Measurements from ENCODE around the gene NUP37. TPM values are rescaled to one million over a fixed set of nuclear protein-coding genes. Genes with fewer than 3 reads are reported as not detected.

The NUP37 gene
- total RNA-seq, 3 donors from 2014 or later (not counting 1 experiment from before 2014, with no cell fraction given) = 10.6 to 14.7 (median 10.7) TPM

DNA sequence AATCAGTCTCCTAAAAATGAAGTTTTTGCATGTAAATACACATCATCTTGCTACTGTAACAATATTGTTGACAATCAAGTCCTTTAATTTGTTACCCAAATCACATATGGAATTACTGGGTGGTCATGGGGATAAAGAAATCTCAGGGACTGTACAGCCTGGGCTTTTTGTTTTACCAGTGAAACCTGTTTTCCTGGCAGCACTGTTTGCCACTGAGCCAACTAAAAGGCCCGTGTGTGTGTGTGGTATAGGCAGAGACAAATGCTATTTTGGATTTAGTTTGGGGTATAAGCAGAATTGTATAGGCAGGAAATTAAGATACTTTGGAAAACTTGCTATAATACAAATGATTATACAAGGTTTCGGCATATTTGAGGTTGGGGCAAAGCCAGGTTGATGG, 5.7 kb downstream of the NUP37 start:
- no peak overlapping the region for H3K4me3 Mint-ChIP-seq
- no peak for ATAC-seq
- no peaks in the 10 kb centered on the region for H3K9me3 ChIP-seq (ENCODE audit: control insufficient read depth, insufficient read depth, low read length)
- H3K4me1 ChIP-seq (ENCODE audit: control insufficient read depth, insufficient read depth, low read length) = no peaks in the 10 kb centered on the region
- 90% methylated on average over 1 of the region's 2 CpGs for WGBS (ENCODE audit: insufficient coverage)
- H3K27me3 Mint-ChIP-seq (ENCODE audit: low read depth in 2 of 2) = no peaks in the 10 kb centered on the region
- peaks cover under 1 to 5% of the 10 kb centered on the region in 2 donors for H3K4me1 Mint-ChIP-seq
- DNase-seq = no peak
- intact Hi-C loops (cut with micrococcal nuclease) = no loop called here
- H3K27ac ChIP-seq (ENCODE audit: low read length) = no peak overlapping the region
- no peaks in the 10 kb centered on the region for H3K9me3 Mint-ChIP-seq
- no peak overlapping the region for H3K27ac Mint-ChIP-seq
- H3K4me3 ChIP-seq (ENCODE audit: low read length) = no peak overlapping the region
- H3K36me3 ChIP-seq (ENCODE audit: control insufficient read depth, insufficient read depth, low read length) = peaks cover 39% of the 10 kb centered on the region
- peaks cover 11% of the 10 kb centered on the region for H3K36me3 Mint-ChIP-seq
- H3K27me3 ChIP-seq (ENCODE audit: control insufficient read depth, insufficient read depth, low read length) = no peaks in the 10 kb centered on the region
- TF ChIP-seq, protein P1, sequence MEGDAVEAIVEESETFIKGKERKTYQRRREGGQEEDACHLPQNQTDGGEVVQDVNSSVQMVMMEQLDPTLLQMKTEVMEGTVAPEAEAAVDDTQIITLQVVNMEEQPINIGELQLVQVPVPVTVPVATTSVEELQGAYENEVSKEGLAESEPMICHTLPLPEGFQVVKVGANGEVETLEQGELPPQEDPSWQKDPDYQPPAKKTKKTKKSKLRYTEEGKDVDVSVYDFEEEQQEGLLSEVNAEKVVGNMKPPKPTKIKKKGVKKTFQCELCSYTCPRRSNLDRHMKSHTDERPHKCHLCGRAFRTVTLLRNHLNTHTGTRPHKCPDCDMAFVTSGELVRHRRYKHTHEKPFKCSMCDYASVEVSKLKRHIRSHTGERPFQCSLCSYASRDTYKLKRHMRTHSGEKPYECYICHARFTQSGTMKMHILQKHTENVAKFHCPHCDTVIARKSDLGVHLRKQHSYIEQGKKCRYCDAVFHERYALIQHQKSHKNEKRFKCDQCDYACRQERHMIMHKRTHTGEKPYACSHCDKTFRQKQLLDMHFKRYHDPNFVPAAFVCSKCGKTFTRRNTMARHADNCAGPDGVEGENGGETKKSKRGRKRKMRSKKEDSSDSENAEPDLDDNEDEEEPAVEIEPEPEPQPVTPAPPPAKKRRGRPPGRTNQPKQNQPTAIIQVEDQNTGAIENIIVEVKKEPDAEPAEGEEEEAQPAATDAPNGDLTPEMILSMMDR (IDR thresholded peaks at IDR 0.05) = no peak

DNA sequence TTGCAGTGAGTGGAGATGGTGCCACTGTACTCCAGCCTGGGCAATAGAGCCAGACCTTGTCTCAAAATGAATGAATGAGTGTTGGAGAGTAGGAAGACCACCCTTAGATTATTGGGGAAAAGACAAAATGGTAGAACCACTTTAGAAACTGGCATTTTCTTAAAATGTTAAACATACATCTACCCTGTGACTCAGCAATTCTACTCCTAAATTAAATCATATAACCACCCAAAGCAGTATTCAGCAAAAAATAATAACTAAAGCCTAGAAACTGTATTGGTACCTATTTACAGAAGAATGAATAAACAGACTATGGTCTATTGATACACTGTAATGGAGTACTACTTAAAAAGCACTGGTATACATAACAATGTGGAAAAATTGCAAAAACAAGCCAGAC, 9.1 kb downstream of the NUP37 start:
- Mint-ChIP-seq H3K27me3 (ENCODE audit: low read depth in 2 of 2) (no peaks in the 10 kb centered on the region), H3K4me1 (peaks cover 0 to 15% of the 10 kb centered on the region in 2 donors), H3K36me3 (peaks cover 26% of the 10 kb centered on the region), H3K27ac (no peak overlapping the region), H3K9me3 (peaks cover 0 to 3% of the 10 kb centered on the region in 2 donors), H3K4me3 (no peak overlapping the region)
- H3K9me3 ChIP-seq (ENCODE audit: control insufficient read depth, insufficient read depth, low read length) = no peaks in the 10 kb centered on the region
- no peaks in the 10 kb centered on the region for H3K27me3 ChIP-seq (ENCODE audit: control insufficient read depth, insufficient read depth, low read length)
- H3K4me3 ChIP-seq (ENCODE audit: low read length) = no peak overlapping the region
- H3K4me1 ChIP-seq (ENCODE audit: control insufficient read depth, insufficient read depth, low read length) = no peaks in the 10 kb centered on the region
- no peak overlapping the region for H3K27ac ChIP-seq (ENCODE audit: low read length)
- H3K36me3 ChIP-seq (ENCODE audit: control insufficient read depth, insufficient read depth, low read length) = peaks cover 48% of the 10 kb centered on the region
- ATAC-seq (no peak), DNase-seq (no peak)
- TF ChIP-seq, protein P1 (IDR thresholded peaks at IDR 0.05) = no peak
- intact Hi-C loops (cut with micrococcal nuclease) = no loop called here

DNA sequence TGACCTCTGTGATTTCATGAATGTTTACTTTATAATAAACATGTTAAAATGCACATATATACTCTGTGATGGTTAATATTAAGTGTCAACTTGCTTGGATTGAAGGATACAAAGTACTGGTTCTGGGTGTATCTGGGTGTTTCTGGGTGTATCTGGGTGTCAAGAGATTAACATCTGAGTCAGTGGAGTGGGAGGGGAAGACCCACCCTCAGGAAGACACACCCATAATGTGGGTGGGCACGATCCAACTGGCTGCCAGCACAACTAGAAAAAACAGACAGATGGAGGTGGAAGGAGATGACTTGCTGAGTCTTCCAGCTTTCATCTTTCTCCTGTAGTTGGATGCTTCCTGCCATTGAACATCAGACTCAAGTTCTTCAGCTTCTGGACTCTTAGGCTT, 11.9 kb downstream of the NUP37 start:
- H3K4me1 Mint-ChIP-seq = peaks cover 0 to 15% of the 10 kb centered on the region in 2 donors
- DNase-seq (no peak), ATAC-seq (no peak)
- no peak overlapping the region for H3K27ac ChIP-seq (ENCODE audit: low read length)
- no peaks in the 10 kb centered on the region for H3K4me1 ChIP-seq (ENCODE audit: control insufficient read depth, insufficient read depth, low read length)
- peaks cover 0 to 3% of the 10 kb centered on the region in 2 donors for H3K9me3 Mint-ChIP-seq
- WGBS (ENCODE audit: insufficient coverage) = 100% methylated on average over 1 of the region's 1 CpG
- no peak overlapping the region for H3K27ac Mint-ChIP-seq
- H3K9me3 ChIP-seq (ENCODE audit: control insufficient read depth, insufficient read depth, low read length) = no peaks in the 10 kb centered on the region
- H3K4me3 ChIP-seq (ENCODE audit: low read length) = no peak overlapping the region
- intact Hi-C loops (cut with micrococcal nuclease) = no loop called here
- no peaks in the 10 kb centered on the region for H3K27me3 ChIP-seq (ENCODE audit: control insufficient read depth, insufficient read depth, low read length)
- H3K36me3 ChIP-seq (ENCODE audit: control insufficient read depth, insufficient read depth, low read length) = peaks cover 51% of the 10 kb centered on the region
- peaks cover 41% of the 10 kb centered on the region for H3K36me3 Mint-ChIP-seq
- H3K4me3 Mint-ChIP-seq = no peak overlapping the region
- TF ChIP-seq, protein P1 (IDR thresholded peaks at IDR 0.05) = no peak
- H3K27me3 Mint-ChIP-seq (ENCODE audit: low read depth in 2 of 2) = no peaks in the 10 kb centered on the region

DNA sequence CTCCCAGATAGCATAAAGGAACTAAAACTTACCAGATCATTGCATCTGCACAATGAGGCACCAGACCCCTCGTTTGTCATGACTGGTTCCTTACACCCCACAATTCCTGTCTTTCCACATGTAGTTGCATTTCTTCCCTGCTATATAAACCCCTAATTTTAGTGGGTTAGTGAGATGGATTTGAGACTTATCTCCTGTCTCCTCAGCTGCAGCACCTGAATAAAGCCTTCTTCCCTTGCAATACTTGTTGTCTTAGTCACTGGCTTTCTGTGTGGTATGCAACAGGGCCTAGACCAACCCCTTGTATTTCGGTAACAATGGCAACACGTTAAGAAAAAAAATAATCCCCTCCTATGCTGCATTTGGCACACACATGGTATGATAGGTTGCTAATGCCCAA, 13.0 kb downstream of the NUP37 start:
- H3K27me3 Mint-ChIP-seq (ENCODE audit: low read depth in 2 of 2) = no peaks in the 10 kb centered on the region

More for the DNA sequence above, 13.0 kb downstream of the NUP37 start:
- intact Hi-C loops (cut with micrococcal nuclease) = no loop called here
- Histone ChIP-seq H3K27me3 (ENCODE audit: control insufficient read depth, insufficient read depth, low read length) (no peaks in the 10 kb centered on the region), H3K36me3 (ENCODE audit: control insufficient read depth, insufficient read depth, low read length) (peaks cover 50% of the 10 kb centered on the region), H3K9me3 (ENCODE audit: control insufficient read depth, insufficient read depth, low read length) (no peaks in the 10 kb centered on the region), H3K4me3 (ENCODE audit: low read length) (no peak overlapping the region), H3K4me1 (ENCODE audit: control insufficient read depth, insufficient read depth, low read length) (no peaks in the 10 kb centered on the region), H3K27ac (ENCODE audit: low read length) (no peak overlapping the region)
- peaks cover 0 to 15% of the 10 kb centered on the region in 2 donors for H3K4me1 Mint-ChIP-seq
- no peak overlapping the region for H3K4me3 Mint-ChIP-seq
- 94% methylated on average over 2 of the region's 3 CpGs for WGBS (ENCODE audit: insufficient coverage)
- H3K27ac Mint-ChIP-seq = no peak overlapping the region
- H3K9me3 Mint-ChIP-seq = peaks cover 0 to 3% of the 10 kb centered on the region in 2 donors
- no peak for ATAC-seq
- peaks cover 41% of the 10 kb centered on the region for H3K36me3 Mint-ChIP-seq
- TF ChIP-seq, protein P1 (IDR thresholded peaks at IDR 0.05) = no peak
- no peak for DNase-seq
